ENCODE data around the gene ARHGDIG. TPM values are rescaled to one million over a fixed set of nuclear protein-coding genes. Genes with fewer than 3 reads are reported as not detected.

The ARHGDIG gene
- total and polyA plus RNA-seq, 7 experiments from 2014 or later: 1.2 to 2.1 (median 1.4) TPM; not detected in 4

DNA sequence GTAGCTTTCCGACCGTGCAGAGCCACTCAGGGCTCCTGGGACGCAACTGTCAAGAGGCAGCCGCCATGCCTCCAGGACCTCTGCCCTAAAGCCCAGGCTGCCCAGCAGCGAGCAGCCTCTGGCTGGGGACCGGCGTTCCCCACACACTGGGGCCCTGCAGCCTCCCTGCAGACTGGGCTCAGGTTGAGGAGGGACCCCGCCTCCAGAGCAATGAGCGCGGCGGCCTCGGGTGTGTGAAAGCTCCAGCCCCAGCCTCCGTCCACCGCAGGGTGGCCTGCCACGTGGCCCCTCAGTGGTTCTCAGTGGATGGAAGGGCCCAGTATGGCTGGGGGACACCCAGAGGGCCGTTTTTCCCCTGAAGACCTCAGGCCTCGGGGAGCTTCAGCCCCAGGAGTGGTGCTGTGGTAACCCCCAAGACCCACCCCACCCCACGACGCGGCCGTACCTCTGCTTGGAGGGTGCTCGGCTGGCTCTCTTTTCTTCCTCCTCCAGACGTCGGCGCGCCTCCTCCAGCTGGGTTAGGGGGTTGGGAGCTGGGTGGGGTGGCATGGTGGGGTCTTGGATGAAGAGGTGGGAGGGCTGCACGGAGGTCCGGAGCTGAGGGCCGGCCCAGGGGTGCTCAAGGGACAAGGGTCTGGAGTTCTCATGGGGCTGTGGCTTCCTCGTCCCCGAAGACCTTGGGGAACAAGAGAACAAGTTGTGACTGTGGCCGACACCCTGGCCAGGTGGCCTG is 12.8 kb downstream of the ARHGDIG start:
- CTCF ChIA-PET: no interaction called here
- Mint-ChIP-seq H3K9me3 (no peaks in the 10 kb centered on the region), H3K4me1 (no peaks in the 10 kb centered on the region), H3K27me3 (no peaks in the 10 kb centered on the region), H3K27ac (no peak overlapping the region), H3K4me3 (no peak overlapping the region), H3K36me3 (peaks cover 0 to 16% (median 3%) of the 10 kb centered on the region in 5 donors)
- Histone ChIP-seq H3K4me3 (ENCODE audit: low read length) (no peak overlapping the region), H3K4me1 (ENCODE audit: control insufficient read depth in 2 of 2, insufficient read depth in 2 of 2, low read length in 2 of 2) (no peaks in the 10 kb centered on the region), H3K9me3 (ENCODE audit: control insufficient read depth in 2 of 3, low read length in 3 of 3) (no peaks in the 10 kb centered on the region), H3K27ac (ENCODE audit: low read depth, low read length) (no peak overlapping the region), H3K36me3 (ENCODE audit: control insufficient read depth in 2 of 3, insufficient read depth in 3 of 3, low read length in 3 of 3) (peaks cover 0 to 87% (median 9%) of the 10 kb centered on the region in 3 experiments), H3K27me3 (ENCODE audit: control insufficient read depth in 2 of 2, insufficient read depth in 2 of 2, low read length in 2 of 2) (no peaks in the 10 kb centered on the region)
- ATAC-seq (no peak), DNase-seq (no peak)
- POLR2A ChIA-PET: no interaction called here
- intact Hi-C loops (cut with micrococcal nuclease): no loop called here

GRCh38 chr16:296276-296675 is 15.9 kb downstream of the ARHGDIG start:
- no peak overlapping the region for H3K4me3 ChIP-seq (ENCODE audit: low read length)
- Mint-ChIP-seq H3K9me3 (no peaks in the 10 kb centered on the region), H3K4me1 (no peaks in the 10 kb centered on the region), H3K36me3 (peaks cover 0 to 10% (median 3%) of the 10 kb centered on the region in 5 donors), H3K27me3 (no peaks in the 10 kb centered on the region), H3K4me3 (no peak overlapping the region), H3K27ac (no peak overlapping the region)
- no peak for DNase-seq
- intact Hi-C loops (cut with micrococcal nuclease): no loop called here
- ATAC-seq: no peak
- POLR2A ChIA-PET: no interaction called here
- H3K27ac ChIP-seq (ENCODE audit: low read depth, low read length): no peak overlapping the region
- H3K27me3 ChIP-seq (ENCODE audit: control insufficient read depth in 2 of 2, insufficient read depth in 2 of 2, low read length in 2 of 2): no peaks in the 10 kb centered on the region
- no peaks in the 10 kb centered on the region for H3K9me3 ChIP-seq (ENCODE audit: control insufficient read depth in 2 of 3, low read length in 3 of 3)
- CTCF ChIA-PET: no interaction called here
- H3K4me1 ChIP-seq (ENCODE audit: control insufficient read depth in 2 of 2, insufficient read depth in 2 of 2, low read length in 2 of 2): no peaks in the 10 kb centered on the region
- H3K36me3 ChIP-seq (ENCODE audit: control insufficient read depth in 2 of 3, insufficient read depth in 3 of 3, low read length in 3 of 3): peaks cover 0 to 71% (median 8%) of the 10 kb centered on the region in 3 experiments

DNA sequence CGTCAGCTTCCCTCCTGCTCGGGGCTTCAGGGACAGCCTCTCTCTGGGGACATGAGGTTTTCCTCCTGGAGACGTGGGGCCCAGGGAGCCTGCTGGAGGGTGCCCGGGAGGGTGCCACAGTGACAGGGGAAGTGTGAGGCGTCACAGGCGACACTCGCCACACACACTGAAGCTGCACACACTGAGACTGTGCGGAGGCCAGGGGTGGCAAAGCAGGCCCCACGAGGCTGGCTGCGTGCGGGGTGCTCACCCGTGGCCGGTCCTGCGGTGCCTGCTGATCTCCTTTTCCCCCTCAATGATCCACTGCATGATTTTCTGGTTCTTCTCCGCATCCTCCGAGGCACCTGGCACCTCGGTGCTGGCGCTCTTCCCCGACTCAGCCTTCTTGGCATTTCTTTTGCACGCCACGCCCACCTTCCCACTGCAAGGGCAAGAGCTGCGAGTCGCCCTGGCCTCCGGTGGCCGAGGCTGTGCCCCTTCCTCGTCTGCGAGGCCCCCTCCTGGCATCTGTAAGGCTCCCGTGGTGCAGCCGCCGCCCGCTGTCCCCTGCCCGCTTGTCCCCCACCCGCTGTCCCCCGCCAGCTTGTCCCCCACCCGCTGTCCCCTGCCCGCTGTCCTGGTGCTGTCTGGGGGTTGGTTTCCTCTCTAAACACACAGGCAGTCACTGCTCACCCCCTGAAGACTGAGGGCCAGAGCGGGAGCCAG is 16.6 kb downstream of the ARHGDIG start:
- H3K4me1 Mint-ChIP-seq: no peaks in the 10 kb centered on the region
- no peaks in the 10 kb centered on the region for H3K9me3 Mint-ChIP-seq
- Histone ChIP-seq H3K4me3 (ENCODE audit: low read length) (no peak overlapping the region), H3K27ac (ENCODE audit: low read depth, low read length) (no peak overlapping the region), H3K4me1 (ENCODE audit: control insufficient read depth in 2 of 2, insufficient read depth in 2 of 2, low read length in 2 of 2) (no peaks in the 10 kb centered on the region), H3K36me3 (ENCODE audit: control insufficient read depth in 2 of 3, insufficient read depth in 3 of 3, low read length in 3 of 3) (peaks cover 0 to 68% (median 4%) of the 10 kb centered on the region in 3 experiments), H3K27me3 (ENCODE audit: control insufficient read depth in 2 of 2, insufficient read depth in 2 of 2, low read length in 2 of 2) (no peaks in the 10 kb centered on the region), H3K9me3 (ENCODE audit: control insufficient read depth in 2 of 3, low read length in 3 of 3) (no peaks in the 10 kb centered on the region)
- POLR2A ChIA-PET: no interaction called here
- H3K36me3 Mint-ChIP-seq: peaks cover 0 to 4% (median 3%) of the 10 kb centered on the region in 5 donors
- CTCF ChIA-PET: no interaction called here
- no peak for DNase-seq
- no peak overlapping the region for H3K27ac Mint-ChIP-seq
- ATAC-seq: no peak
- H3K27me3 Mint-ChIP-seq: no peaks in the 10 kb centered on the region
- H3K4me3 Mint-ChIP-seq: no peak overlapping the region
- intact Hi-C loops (cut with micrococcal nuclease): no loop called here

GRCh38 chr16:297832-298231 is 17.4 kb downstream of the ARHGDIG start:
- Mint-ChIP-seq H3K27ac (no peak overlapping the region), H3K4me3 (no peak overlapping the region), H3K27me3 (no peaks in the 10 kb centered on the region), H3K36me3 (no peaks in the 10 kb centered on the region), H3K4me1 (no peaks in the 10 kb centered on the region), H3K9me3 (no peaks in the 10 kb centered on the region)
- intact Hi-C loops (cut with micrococcal nuclease): no loop called here
- no peak for DNase-seq
- Histone ChIP-seq H3K27me3 (ENCODE audit: control insufficient read depth in 2 of 2, insufficient read depth in 2 of 2, low read length in 2 of 2) (no peaks in the 10 kb centered on the region), H3K27ac (ENCODE audit: low read depth, low read length) (no peak overlapping the region), H3K36me3 (ENCODE audit: control insufficient read depth in 2 of 3, insufficient read depth in 3 of 3, low read length in 3 of 3) (peaks cover 0 to 68% (median 7%) of the 10 kb centered on the region in 3 experiments), H3K9me3 (ENCODE audit: control insufficient read depth in 2 of 3, low read length in 3 of 3) (no peaks in the 10 kb centered on the region), H3K4me3 (ENCODE audit: low read length) (no peak overlapping the region), H3K4me1 (ENCODE audit: control insufficient read depth in 2 of 2, insufficient read depth in 2 of 2, low read length in 2 of 2) (no peaks in the 10 kb centered on the region)
- POLR2A ChIA-PET: no interaction called here
- CTCF ChIA-PET: no interaction called here
- no peak for ATAC-seq

DNA sequence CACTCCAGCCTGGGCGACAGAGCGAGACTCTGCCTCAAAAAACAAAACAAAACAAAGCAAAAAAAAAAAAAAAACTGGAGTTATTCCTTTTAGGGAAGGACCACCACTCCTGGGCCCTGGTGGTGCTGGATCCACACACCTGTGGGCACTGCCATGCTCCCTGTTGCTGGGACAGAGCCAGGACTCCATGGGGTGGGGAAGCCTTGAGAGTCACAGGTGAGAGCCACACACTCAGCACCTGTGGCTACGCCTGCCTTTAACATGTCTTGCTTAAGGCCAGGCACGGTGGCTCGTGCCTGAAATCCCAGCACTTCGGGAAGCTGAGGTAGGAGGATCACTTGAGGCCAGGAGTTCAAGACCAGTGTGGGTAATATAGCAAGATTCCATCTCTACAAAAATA is 20.8 kb downstream of the ARHGDIG start:
- DNase-seq: no peak
- Mint-ChIP-seq H3K4me1 (peaks cover 0 to 10% (median 6%) of the 10 kb centered on the region in 7 donors), H3K9me3 (no peaks in the 10 kb centered on the region), H3K27me3 (no peaks in the 10 kb centered on the region), H3K4me3 (no peak overlapping the region), H3K36me3 (peaks cover 0 to 11% (median 0%) of the 10 kb centered on the region in 5 donors), H3K27ac (no peak overlapping the region)
- H3K4me3 ChIP-seq (ENCODE audit: low read length): no peak overlapping the region
- POLR2A ChIA-PET: no interaction called here
- ATAC-seq: no peak
- no peaks in the 10 kb centered on the region for H3K27me3 ChIP-seq (ENCODE audit: control insufficient read depth in 2 of 2, insufficient read depth in 2 of 2, low read length in 2 of 2)
- H3K27ac ChIP-seq (ENCODE audit: low read depth, low read length): no peak overlapping the region
- peaks cover 0 to 62% (median 7%) of the 10 kb centered on the region in 3 experiments for H3K36me3 ChIP-seq (ENCODE audit: control insufficient read depth in 2 of 3, insufficient read depth in 3 of 3, low read length in 3 of 3)
- CTCF ChIA-PET: no interaction called here
- intact Hi-C loops (cut with micrococcal nuclease): no loop called here
- H3K4me1 ChIP-seq (ENCODE audit: control insufficient read depth in 2 of 2, insufficient read depth in 2 of 2, low read length in 2 of 2): no peaks in the 10 kb centered on the region
- H3K9me3 ChIP-seq (ENCODE audit: control insufficient read depth in 2 of 3, low read length in 3 of 3): no peaks in the 10 kb centered on the region

GRCh38 chr16:301950-302349 is 21.6 kb downstream of the ARHGDIG start:
- ATAC-seq (no peak), DNase-seq (no peak)
- no peak overlapping the region for H3K27ac Mint-ChIP-seq
- Histone ChIP-seq H3K4me3 (ENCODE audit: low read length) (no peak overlapping the region), H3K36me3 (ENCODE audit: control insufficient read depth in 2 of 3, insufficient read depth in 3 of 3, low read length in 3 of 3) (peaks cover 0 to 62% (median 7%) of the 10 kb centered on the region in 3 experiments), H3K4me1 (ENCODE audit: control insufficient read depth in 2 of 2, insufficient read depth in 2 of 2, low read length in 2 of 2) (no peaks in the 10 kb centered on the region), H3K27ac (ENCODE audit: low read depth, low read length) (no peak overlapping the region), H3K27me3 (ENCODE audit: control insufficient read depth in 2 of 2, insufficient read depth in 2 of 2, low read length in 2 of 2) (no peaks in the 10 kb centered on the region), H3K9me3 (ENCODE audit: control insufficient read depth in 2 of 3, low read length in 3 of 3) (no peaks in the 10 kb centered on the region)
- H3K9me3 Mint-ChIP-seq: no peaks in the 10 kb centered on the region
- intact Hi-C loops (cut with micrococcal nuclease): no loop called here
- no peak overlapping the region for H3K4me3 Mint-ChIP-seq
- H3K4me1 Mint-ChIP-seq: peaks cover 0 to 13% (median 7%) of the 10 kb centered on the region in 7 donors
- H3K36me3 Mint-ChIP-seq: peaks cover 0 to 15% (median 0%) of the 10 kb centered on the region in 5 donors
- H3K27me3 Mint-ChIP-seq: no peaks in the 10 kb centered on the region
- ChIA-PET CTCF (no interaction called here), POLR2A (no interaction called here)
